Activated T-helper 2 cell treated with anti-CD3 and anti-CD28 coated beads, Interferon-gamma antibody, Interleukin-2, Interleukin-4, amounts not matched to agents 10 μg/mL and 5 μg/mL and 100 μg/mL, durations not matched to agents 14 hours and 24 hours and 36 hours (primary cell): ENCODE data around the gene CYTH3. TPM values are rescaled to one million over a fixed set of nuclear protein-coding genes. Genes with fewer than 3 reads are reported as not detected.
"Not testable (repeated sequence)": the region's sequence is repeated elsewhere in the genome, so short reads cannot be mapped to it uniquely, and the experiment has no call there.

ENCODE experiments used
- DNase-seq: peaks from one replicate; pipeline ENCODE4 v3.0.0; 2021; ENCODE audit warnings: low spot score
- H3K27ac Mint-ChIP-seq: one replicate; pipeline ENCODE4 v1.8.0; 2021; ENCODE audit warnings: mixed read lengths
- H3K27me3 Mint-ChIP-seq: one replicate; pipeline ENCODE4 v1.8.0; 2021; ENCODE audit warnings: low read depth, mixed read lengths
- H3K36me3 Mint-ChIP-seq: one replicate; pipeline ENCODE4 v1.8.0; 2021; ENCODE audit warnings: low read depth, mixed read lengths
- H3K4me1 Mint-ChIP-seq: one replicate; pipeline ENCODE4 v1.8.0; 2021; ENCODE audit warnings: low read depth, mixed read lengths
- H3K4me3 Mint-ChIP-seq: one replicate; pipeline ENCODE4 v1.8.0; 2021; ENCODE audit warnings: low read depth, mild to moderate bottlenecking, moderate library complexity, mixed read lengths
- H3K9me3 Mint-ChIP-seq: one replicate; pipeline ENCODE4 v1.8.0; 2021; ENCODE audit warnings: mixed read lengths
- intact Hi-C: fragments of 100-400 bp; cut with micrococcal nuclease; formaldehyde crosslinking; loops from one replicate; pipeline ENCODE4 v1.15.1; 2023
- total RNA-seq: library from RNA; stranded (reverse); gene quantifications from 2 replicates; pipeline ENCODE4 v1.2.3, GENCODE V29; 2022

CYTH3 gene
- total RNA-seq, 1 donor from 2014 or later: 1.2 TPM

DNA sequence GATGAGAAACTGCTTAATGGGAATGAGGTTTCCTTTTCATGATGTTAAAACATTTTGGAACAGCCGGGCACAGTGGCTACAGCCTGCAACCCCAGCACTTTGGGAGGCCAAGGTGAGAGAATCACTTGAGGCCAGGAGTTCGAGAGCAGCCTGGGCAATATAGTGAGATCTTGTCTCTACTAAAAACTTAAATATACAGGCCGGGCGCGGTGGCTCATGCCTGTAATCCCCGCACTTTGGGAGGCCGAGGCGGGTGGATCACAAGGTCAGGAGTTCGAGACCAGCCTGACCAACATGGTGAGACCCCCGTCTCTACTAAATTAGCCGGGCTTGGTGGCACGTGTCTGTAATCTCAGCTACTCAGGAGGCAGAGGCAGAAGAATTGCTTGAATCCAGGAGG, 19.5 kb upstream of the CYTH3 start:
- DNase-seq, intact Hi-C loops, H3K4me3 Mint-ChIP-seq, H3K27me3 Mint-ChIP-seq, H3K4me1 Mint-ChIP-seq, H3K9me3 Mint-ChIP-seq, H3K27ac Mint-ChIP-seq, H3K36me3 Mint-ChIP-seq: not testable (repeated sequence)

DNA sequence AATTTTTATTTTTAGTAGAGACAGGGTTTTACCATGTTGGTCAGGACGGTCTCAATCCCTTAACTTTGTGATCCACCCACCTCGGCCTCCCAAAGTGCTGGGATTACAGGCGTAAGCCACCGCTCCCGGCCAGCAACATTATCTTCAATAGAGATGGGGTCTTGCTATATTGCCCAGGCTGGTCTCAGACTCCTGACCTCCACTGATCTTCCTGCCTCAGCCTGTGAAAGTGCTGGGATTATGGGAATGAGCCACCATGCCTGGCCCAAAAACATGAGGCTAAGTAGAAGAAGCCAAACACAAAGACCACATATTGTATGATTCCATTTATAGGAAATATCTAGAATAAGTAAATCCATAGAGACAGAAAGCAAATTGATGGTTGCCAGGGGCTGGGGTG, 19.1 kb upstream of the CYTH3 start:
- Mint-ChIP-seq H3K36me3 (no peaks in the 10 kb centered on the region), H3K4me1 (no peaks in the 10 kb centered on the region), H3K4me3 (no peak overlapping the region), H3K27ac (no peak overlapping the region), H3K9me3 (no peaks in the 10 kb centered on the region), H3K27me3 (no peaks in the 10 kb centered on the region)
- intact Hi-C loops: no loop called here
- DNase-seq: no peak

DNA sequence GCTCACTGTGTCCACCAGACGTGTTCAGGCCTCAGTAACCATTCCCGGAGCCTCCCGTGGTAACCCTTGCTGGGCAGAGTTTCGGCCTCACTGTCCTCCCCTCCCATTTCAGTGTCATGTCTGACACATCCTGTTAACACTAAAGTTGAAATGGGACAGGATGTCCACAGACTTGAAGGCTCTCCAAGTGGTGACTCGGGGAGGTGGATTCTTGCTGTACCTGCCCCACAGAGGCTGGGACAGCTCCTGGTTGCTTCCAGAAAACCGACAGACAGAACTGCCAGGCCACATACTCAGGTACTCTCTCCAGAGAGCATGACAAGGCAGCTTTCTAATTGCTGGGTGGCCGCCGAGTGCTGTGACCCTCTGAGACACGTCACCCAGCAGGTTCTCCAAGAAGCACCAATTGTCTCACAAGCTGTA, 17.9 kb upstream of the CYTH3 start:
- intact Hi-C loops: no loop called here
- no peak overlapping the region for H3K4me3 Mint-ChIP-seq
- H3K27ac Mint-ChIP-seq: no peak overlapping the region
- no peaks in the 10 kb centered on the region for H3K4me1 Mint-ChIP-seq
- H3K36me3 Mint-ChIP-seq: no peaks in the 10 kb centered on the region
- no peaks in the 10 kb centered on the region for H3K27me3 Mint-ChIP-seq
- no peak for DNase-seq
- H3K9me3 Mint-ChIP-seq: no peaks in the 10 kb centered on the region

DNA sequence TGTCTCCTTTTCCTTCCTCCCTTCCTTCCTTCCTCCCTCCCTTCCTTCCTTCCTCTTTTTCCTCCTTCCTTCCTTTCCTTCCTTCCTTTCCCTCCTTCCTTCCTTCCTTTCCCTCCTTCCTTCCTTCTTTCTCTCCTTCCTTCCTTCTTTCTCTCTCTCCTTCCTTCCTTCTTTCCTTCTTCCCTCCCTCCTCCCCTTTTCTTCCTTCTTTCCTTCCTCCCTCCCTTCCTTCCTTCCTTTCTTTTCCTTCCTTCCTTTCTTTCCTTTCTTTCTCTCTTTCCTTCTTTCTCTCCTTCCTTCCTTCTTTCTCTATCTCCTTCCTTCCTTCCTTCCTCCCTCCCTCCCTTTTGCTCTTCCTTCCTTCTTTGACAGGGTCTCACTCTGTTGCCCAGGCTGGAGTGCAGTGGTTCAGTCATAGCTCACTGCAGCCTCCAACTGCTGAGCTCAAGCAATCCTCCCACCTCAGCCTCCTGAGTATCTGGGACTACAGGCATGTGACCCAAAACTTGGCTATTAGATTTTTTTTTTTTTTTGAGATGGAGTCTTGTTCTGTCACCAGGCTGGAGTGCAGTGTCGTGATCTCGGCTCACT, 15.9 kb upstream of the CYTH3 start:
- no peak overlapping the region for H3K4me3 Mint-ChIP-seq
- no peak for DNase-seq

DNA sequence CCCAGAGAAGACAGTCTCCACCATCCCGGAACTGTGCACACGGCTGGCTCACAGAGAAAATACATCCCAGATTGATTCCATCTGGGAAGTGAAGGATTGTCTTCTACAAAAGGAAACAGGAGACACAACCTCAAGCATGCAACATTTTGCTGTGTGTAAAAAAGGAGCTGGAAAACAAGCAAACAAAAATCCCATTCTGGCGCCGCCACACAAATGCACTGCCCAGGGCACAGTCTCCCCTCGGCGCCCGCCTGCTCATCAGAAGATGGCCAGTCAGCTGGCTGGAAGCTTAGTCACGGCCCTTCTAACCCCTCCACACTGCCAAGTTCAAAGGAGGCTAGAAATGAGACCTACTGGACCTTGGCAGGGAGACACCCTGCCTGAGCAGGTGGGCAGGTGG, 14.1 kb upstream of the CYTH3 start:
- Mint-ChIP-seq H3K4me1 (no peaks in the 10 kb centered on the region), H3K4me3 (no peak overlapping the region), H3K9me3 (no peaks in the 10 kb centered on the region), H3K36me3 (no peaks in the 10 kb centered on the region), H3K27ac (no peak overlapping the region), H3K27me3 (no peaks in the 10 kb centered on the region)
- no peak for DNase-seq
- intact Hi-C loops: no loop called here

More for the DNA sequence above, 15.9 kb upstream of the CYTH3 start:
- Mint-ChIP-seq H3K4me1 (no peaks in the 10 kb centered on the region), H3K27me3 (no peaks in the 10 kb centered on the region), H3K27ac (no peak overlapping the region), H3K9me3 (no peaks in the 10 kb centered on the region), H3K36me3 (no peaks in the 10 kb centered on the region)
- intact Hi-C loops: no loop called here

DNA sequence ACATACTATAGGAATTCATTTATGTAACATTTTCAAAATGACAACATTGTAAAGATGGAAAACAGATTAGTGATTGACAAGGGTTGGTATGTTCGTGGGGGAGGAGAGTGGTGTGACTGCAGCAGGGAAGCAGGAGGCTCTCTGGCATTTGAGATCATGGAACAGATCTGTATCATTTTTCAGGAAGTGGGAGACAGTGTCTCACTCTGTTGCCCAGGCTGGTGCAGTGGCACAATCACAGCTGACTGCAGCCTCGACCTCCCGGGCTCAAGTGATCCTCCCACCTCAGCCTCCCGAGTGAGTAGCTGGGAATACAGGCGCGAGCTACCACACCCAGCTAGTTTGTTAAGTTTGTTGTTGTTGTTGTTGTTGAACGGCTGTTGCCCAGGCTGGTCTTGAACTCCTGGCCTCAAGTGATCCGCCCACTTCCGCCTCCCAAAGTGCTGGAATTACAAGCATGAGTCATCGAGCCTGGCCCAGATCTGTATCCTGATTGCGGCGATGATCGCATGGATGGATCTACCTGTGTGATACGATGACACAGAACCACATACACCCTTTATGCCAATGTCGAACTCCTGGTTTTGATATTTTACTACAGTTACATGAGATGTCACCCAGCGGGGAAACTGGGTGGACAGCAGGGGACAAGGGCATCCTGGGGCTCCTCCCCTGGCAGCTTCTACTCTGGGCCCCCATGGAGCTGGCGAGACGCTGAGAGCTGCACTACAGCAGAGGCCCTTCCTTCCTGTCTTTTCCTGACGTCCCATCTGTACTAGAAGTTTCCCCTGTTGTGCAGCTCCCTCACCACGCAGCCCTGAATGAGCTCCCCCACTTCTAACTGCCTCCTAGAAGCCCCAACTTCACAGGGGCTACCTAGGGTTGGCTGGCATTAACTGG, 12.3 kb upstream of the CYTH3 start:
- no peaks in the 10 kb centered on the region for H3K9me3 Mint-ChIP-seq
- no peak overlapping the region for H3K27ac Mint-ChIP-seq
- no peaks in the 10 kb centered on the region for H3K4me1 Mint-ChIP-seq
- intact Hi-C loops: no loop called here
- H3K4me3 Mint-ChIP-seq: no peak overlapping the region
- H3K36me3 Mint-ChIP-seq: no peaks in the 10 kb centered on the region
- no peaks in the 10 kb centered on the region for H3K27me3 Mint-ChIP-seq
- DNase-seq: no peak

DNA sequence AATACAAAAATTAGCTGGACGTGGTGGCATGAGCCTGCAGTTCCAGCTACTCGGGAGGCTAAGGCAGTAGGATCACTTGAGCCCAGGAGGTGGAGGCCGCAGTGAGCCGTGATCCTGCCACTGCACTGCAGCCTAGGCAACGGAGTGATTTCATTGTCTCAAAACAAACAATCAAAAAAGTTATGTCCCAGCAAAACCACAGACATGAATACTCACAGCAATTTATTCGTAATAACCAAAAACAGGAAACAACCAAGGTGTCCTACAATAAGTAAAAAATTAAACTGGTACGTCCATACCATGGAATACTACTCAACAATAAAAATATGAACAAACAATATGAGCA, 11.6 kb upstream of the CYTH3 start:
- intact Hi-C loops: no loop called here
- no peak overlapping the region for H3K4me3 Mint-ChIP-seq
- no peaks in the 10 kb centered on the region for H3K9me3 Mint-ChIP-seq

DNA sequence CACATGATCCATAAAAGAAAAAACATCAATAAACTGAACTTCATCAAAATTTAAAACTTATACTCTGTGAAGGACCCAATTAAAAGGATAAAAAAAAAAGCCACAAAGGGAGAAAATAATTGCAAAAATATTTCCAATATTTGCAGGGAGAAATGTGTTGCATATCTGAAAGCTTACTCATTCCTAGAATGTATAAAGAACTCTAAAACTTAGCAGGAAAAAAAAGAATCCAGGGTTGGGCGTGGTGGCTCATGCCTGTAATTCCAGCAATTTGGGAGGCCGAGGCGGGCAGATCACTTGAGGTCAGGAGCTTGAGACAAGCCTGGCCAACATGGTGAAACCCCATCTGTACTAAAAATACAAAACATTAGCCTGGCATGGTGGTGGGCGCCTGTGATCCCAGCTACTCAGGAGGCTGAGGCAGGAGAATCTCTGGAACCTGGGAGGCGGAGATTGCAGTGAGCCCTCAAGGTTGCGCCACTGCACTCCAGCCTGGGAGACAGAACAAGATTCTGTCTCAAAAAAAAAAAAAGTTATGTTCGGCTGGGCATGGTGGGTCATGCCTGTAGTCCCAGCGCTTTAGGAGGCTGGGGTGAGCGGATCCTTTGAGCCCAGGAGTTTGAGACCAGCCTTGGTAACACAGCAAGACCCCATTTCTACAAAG, 11.1 kb upstream of the CYTH3 start:
- H3K27me3 Mint-ChIP-seq, H3K27ac Mint-ChIP-seq, H3K36me3 Mint-ChIP-seq, intact Hi-C loops, H3K4me3 Mint-ChIP-seq, H3K9me3 Mint-ChIP-seq, DNase-seq, H3K4me1 Mint-ChIP-seq: not testable (repeated sequence)

More for the DNA sequence above, 11.6 kb upstream of the CYTH3 start:
- H3K27ac Mint-ChIP-seq: no peak overlapping the region
- no peak for DNase-seq
- H3K27me3 Mint-ChIP-seq: no peaks in the 10 kb centered on the region
- H3K36me3 Mint-ChIP-seq: no peaks in the 10 kb centered on the region
- H3K4me1 Mint-ChIP-seq: no peaks in the 10 kb centered on the region

DNA sequence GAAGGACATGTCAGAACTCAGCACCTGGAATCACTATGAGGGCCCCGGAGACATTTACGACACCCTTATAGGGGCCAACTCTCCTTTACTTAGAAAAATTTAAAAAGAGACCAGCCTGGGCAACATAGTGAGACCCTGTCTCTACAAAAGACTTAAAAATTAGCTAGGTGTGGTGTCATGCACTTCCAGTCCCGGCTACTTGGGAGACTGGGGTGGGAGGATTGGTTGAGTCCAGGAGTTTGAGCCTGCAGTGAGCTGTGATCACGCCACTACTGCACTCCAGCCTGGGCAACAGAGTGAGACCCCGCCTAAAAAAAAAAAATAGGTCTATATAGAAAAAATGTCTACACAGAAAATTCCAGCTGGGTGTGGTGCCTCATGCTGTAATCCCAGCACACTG, 7.5 kb upstream of the CYTH3 start:
- no peaks in the 10 kb centered on the region for H3K4me1 Mint-ChIP-seq
- no peak overlapping the region for H3K4me3 Mint-ChIP-seq
- no peak for DNase-seq
- H3K36me3 Mint-ChIP-seq: no peaks in the 10 kb centered on the region
- H3K27me3 Mint-ChIP-seq: peaks cover 1% of the 10 kb centered on the region
- intact Hi-C loops: no loop called here
- no peaks in the 10 kb centered on the region for H3K9me3 Mint-ChIP-seq
- no peak overlapping the region for H3K27ac Mint-ChIP-seq

DNA sequence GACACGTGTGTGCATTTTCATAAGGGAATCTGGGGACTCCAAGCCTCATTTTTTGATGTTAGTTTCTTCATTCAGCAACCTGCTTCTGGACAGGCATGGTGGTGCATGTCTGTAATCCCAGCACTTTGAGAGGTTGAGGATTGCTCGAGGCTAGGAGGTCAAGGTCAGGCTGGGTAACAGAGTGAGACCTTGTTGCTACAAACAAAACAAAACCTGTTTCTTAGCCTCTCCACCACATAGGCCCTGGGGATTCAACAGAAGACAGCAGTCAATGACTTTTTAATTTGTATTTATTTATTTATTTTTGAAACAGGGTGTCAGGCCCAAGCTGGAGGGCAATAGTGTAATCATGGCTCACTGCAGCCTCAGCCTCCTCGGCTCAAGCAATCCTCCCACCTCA, 6.9 kb upstream of the CYTH3 start:
- peaks cover 7% of the 10 kb centered on the region for H3K27me3 Mint-ChIP-seq
- intact Hi-C loops: no loop called here

DNA sequence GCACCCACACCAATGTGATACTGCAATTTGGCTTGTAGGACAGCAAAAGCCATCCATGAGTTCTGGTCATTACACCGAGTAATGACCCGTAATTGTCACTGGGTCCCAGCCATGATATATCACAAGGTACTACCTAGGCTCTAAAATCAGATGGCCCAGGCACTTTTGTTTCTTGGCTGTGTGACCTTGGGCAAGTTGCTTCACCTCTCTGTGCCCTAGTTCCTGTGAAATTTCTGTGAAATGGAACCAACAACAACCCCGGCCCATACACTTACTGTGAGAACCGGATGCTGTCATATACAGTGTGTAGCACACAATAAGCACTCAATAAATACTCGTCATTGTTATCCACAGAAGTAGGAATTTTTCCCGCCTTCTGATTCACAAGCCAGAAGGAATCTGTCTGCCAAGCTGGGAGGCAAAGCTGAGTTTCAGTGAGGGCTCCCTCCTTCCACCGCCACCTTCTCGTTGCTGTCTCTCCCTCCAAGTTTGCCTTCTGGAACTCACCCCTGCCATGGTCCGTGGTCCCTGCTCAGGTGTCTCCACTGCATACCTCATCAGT, 6.4 kb upstream of the CYTH3 start:
- H3K9me3 Mint-ChIP-seq: no peaks in the 10 kb centered on the region
- no peak overlapping the region for H3K27ac Mint-ChIP-seq
- peaks cover 7% of the 10 kb centered on the region for H3K4me1 Mint-ChIP-seq
- DNase-seq: no peak
- H3K4me3 Mint-ChIP-seq: no peak overlapping the region
- H3K27me3 Mint-ChIP-seq: peaks cover 11% of the 10 kb centered on the region
- intact Hi-C loops: no loop called here
- no peaks in the 10 kb centered on the region for H3K36me3 Mint-ChIP-seq

More for the DNA sequence above, 6.9 kb upstream of the CYTH3 start:
- H3K4me3 Mint-ChIP-seq: no peak overlapping the region
- H3K4me1 Mint-ChIP-seq: peaks cover 3% of the 10 kb centered on the region
- no peak for DNase-seq
- no peaks in the 10 kb centered on the region for H3K36me3 Mint-ChIP-seq
- no peak overlapping the region for H3K27ac Mint-ChIP-seq
- no peaks in the 10 kb centered on the region for H3K9me3 Mint-ChIP-seq

DNA sequence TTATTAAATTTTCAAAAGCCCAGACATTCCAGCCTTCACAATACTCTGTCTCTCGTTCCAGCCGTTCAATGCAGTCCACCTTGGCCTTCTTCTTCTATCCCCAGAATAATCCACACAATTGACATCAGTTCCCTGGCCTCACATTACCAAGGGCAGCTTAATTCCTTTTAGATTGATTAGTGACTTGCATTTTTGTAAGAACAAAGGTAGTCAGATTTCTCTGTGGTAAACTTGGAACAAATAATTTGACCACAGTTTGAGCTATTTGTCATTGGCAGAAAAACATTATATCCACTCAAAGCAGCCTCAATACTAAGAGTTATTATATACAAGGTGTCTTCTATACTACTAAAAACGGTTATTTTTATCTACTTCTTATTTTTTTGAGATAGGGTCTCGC, 5.1 kb upstream of the CYTH3 start:
- Mint-ChIP-seq H3K4me3 (no peak overlapping the region), H3K27ac (no peak overlapping the region), H3K4me1 (peaks cover 7% of the 10 kb centered on the region), H3K27me3 (peaks cover 22% of the 10 kb centered on the region), H3K9me3 (no peaks in the 10 kb centered on the region), H3K36me3 (no peaks in the 10 kb centered on the region)
- intact Hi-C loops: no loop called here
- DNase-seq: no peak

DNA sequence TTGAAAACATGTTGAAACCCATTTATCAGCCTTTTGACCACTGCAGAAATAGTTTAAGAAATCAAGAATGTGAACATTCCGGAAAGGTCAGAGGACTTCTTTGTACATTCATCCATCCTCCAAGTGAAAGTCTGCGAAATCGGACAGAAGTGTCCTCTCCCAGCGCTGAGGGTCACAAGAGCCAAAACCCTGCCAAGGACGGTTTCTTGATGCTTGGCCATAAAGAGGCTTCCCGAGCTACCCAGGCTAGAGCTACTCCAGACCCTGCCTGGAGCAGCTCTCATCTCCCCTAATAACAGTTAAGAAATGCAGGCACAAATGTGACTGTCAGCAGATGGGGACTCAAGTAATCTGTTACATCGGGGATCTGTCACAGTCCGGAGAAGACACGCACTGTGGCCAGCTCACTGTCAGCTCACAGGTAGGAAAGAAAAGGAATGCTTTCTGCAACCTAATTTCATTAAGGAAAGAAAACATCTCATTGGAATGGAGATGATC, 4.5 kb upstream of the CYTH3 start:
- Mint-ChIP-seq H3K36me3 (no peaks in the 10 kb centered on the region), H3K27ac (no peak overlapping the region), H3K27me3 (peaks cover 22% of the 10 kb centered on the region), H3K4me3 (no peak overlapping the region), H3K4me1 (peaks cover 7% of the 10 kb centered on the region), H3K9me3 (no peaks in the 10 kb centered on the region)
- no peak for DNase-seq
- intact Hi-C loops: no loop called here
